Pancreas (tissue), 10 donors: ENCODE measurements around the gene CHST12. TPM values are rescaled to one million over a fixed set of nuclear protein-coding genes. Genes with fewer than 3 reads are reported as not detected.

Experiments used
- ATAC-seq, 4 donors: fragments of 200-7000 bp; cut with Tn5 transposase; one replicate each; pipeline versions ENCODE4 v1.8.0 to v1.9.1; 2020; ENCODE audit warnings: mild to moderate bottlenecking in 4 of 4, moderate library complexity in 4 of 4
- DNase-seq, 6 donors: peaks; one replicate each; pipeline ENCODE4 v3.0.0-alpha.2; 2020
- FAIRE-seq: peaks from 2 replicates; lab custom pipeline; 2012; peaks lifted over from hg19 to GRCh38; lab: Jason Lieb, UNC
- H3K27ac ChIP-seq, 4 donors: fragments of 200-600 bp; sonication (generic); 1 replicate in 3 of 4; 2 replicates in 1 of 4; pipeline versions ENCODE4 v1.5.0 to v1.8.0; 2020
- H3K27me3 ChIP-seq, 4 donors: fragments of 200-600 bp; one replicate each; pipeline ENCODE4 v1.8.0; 2021
- H3K36me3 ChIP-seq, 3 donors: fragments of 200-600 bp; sonication (generic) in 1 of 3; one replicate each; pipeline versions ENCODE4 v1.5.0 to v1.8.0; 2020 to 2021
- H3K4me1 ChIP-seq, 3 donors: fragments of 200-600 bp; one replicate each; pipeline ENCODE4 v1.8.0; 2021
- H3K4me3 ChIP-seq, 4 donors: fragments of 200-600 bp; sonication (generic) in 2 of 4; one replicate each; pipeline versions ENCODE4 v1.5.0 to v1.8.0; 2020 to 2021
- H3K9me3 ChIP-seq, 4 donors: fragments of 200-600 bp; one replicate each; pipeline ENCODE4 v1.8.0; 2021
- CTCF ChIP-seq, 4 donors: fragments of 200-600 bp; sonication (generic) in 3 of 4; IDR thresholded peaks; one replicate each; pipeline versions ENCODE4 v1.5.0 to v1.8.0; 2021; ENCODE audit warnings: antibody characterized with exemption in 4 of 4
- WGBS, 2 donors: extraction: QIAGEN DNeasy Blood & Tissue Kit; methylation state at CpG; one replicate each; pipeline ENCODE4 v1.1.7; 2013; 5-methylcytosine and 5-hydroxymethylcytosine counted together
- intact Hi-C, 3 donors: fragments of 100-400 bp; cut with DNase I; formaldehyde crosslinking; loops; one replicate each; pipeline versions ENCODE4 v1.11.1 to v1.14.2; 2022
- polyA plus RNA-seq, 2 donors: library from polyadenylated mRNA; stranded (reverse); fragments of 200-250 nt; gene quantifications; one replicate each; pipeline ENCODE4 v1.2.3, GENCODE V29; 2013
- total RNA-seq, 6 donors: library from RNA; stranded (reverse); fragmentation: NEBNext Ultra II Directional in 4 of 6; extraction: Animal tissue kit (Norgen Biotek cat#: 25700) in 4 of 6; gene quantifications; one replicate each; pipeline versions ENCODE4 v1.2.1 to v1.2.4, GENCODE V29; 2021 to 2023
- donor health status: healthy with polysubstance abuse.
- donor health status: DM: no; HTN: no; CAD: no; lungs with moderate emphysema.
- donor health status: DM: no; HTN: no; CAD: no.
- donor health status: control.
- donor health status: control.
- donor health status: Bipolar disorder and iron deficiency.
- donor health status: DM: yes; HTN: yes; CAD: no.
- donor health status: DM: no; HTN: no; CAD: no.
- donor health status: DM: no; HTN: no; CAD: no.
- donor health status: DM: yes; HTN: yes; CAD: no.

CHST12 gene
- total and polyA plus RNA-seq, 8 donors: 7.0 to 13.2 (median 8.2) TPM

GRCh38 chr7:2476298-2476697, 72.9 kb downstream of the CHST12 start, which contains the start of gene GRIFIN:
Gene GRIFIN (minus strand): TSS chr7:2476398. CDS start chr7:2476383, 15 bp downstream.
- Histone ChIP-seq H3K9me3 (no peaks in the 10 kb centered on the region), H3K36me3 (no peaks in the 10 kb centered on the region), H3K27me3 (no peaks in the 10 kb centered on the region), H3K4me3 (no peak within 1 kb of the TSS), H3K4me1 (peaks cover 7 to 16% (median 12%) of the 10 kb centered on the region in 3 donors), H3K27ac (no peak within 1 kb of the TSS)
- ATAC-seq (no peak), FAIRE-seq (no peak), DNase-seq (no peak)
- TF ChIP-seq CTCF (IDR thresholded peaks at IDR 0.05): no peak
- intact Hi-C loops: loop anchor here in 1 of 3 donors (10.0 kb wide), 1 partner anchor 209 kb away; the partner anchor contains the start of gene AMZ1
- WGBS, 2 donors: 74 to 88% methylated on average over 3 to 7 of the region's 16 CpGs

- FAIRE-seq (no peak), ATAC-seq (no peak), DNase-seq (no peak)
- Histone ChIP-seq H3K36me3 (no peaks in the 10 kb centered on the region), H3K27ac (no peak overlapping the region), H3K9me3 (no peaks in the 10 kb centered on the region), H3K27me3 (no peaks in the 10 kb centered on the region), H3K4me3 (no peak overlapping the region), H3K4me1 (peaks cover 7 to 16% (median 12%) of the 10 kb centered on the region in 3 donors)
- intact Hi-C loops: loop anchor here in 1 of 3 donors (10.0 kb wide), 1 partner anchor 208 kb away; the partner anchor contains the start of gene AMZ1
- no peak for TF ChIP-seq CTCF (IDR thresholded peaks at IDR 0.05)
- 70 to 87% methylated on average over 24 to 25 of the region's 25 CpGs for WGBS, 2 donors
Observed at GRCh38 chr7:2476776-2477446, 73.5 kb downstream of the CHST12 start.

GRCh38 chr7:2477447-2478398, 74.3 kb downstream of the CHST12 start:
- DNase-seq (peak; percentile 41 to 87 (median 66)), ATAC-seq (peak; percentile 82 to 92 (median 86)), FAIRE-seq (no peak)
- H3K4me3 ChIP-seq: no peak overlapping the region
- 28 to 42% methylated on average over 34 of the region's 34 CpGs for WGBS, 2 donors
- peak; percentile 56 to 79 (median 70) for TF ChIP-seq CTCF (IDR thresholded peaks at IDR 0.05)
- no peak overlapping the region for H3K27ac ChIP-seq
- no peaks in the 10 kb centered on the region for H3K36me3 ChIP-seq
- no peaks in the 10 kb centered on the region for H3K27me3 ChIP-seq
- no peaks in the 10 kb centered on the region for H3K9me3 ChIP-seq
- peaks cover 7 to 16% (median 12%) of the 10 kb centered on the region in 3 donors for H3K4me1 ChIP-seq
- intact Hi-C loops: loop anchor here in 1 of 3 donors (10.0 kb wide), 1 partner anchor 207 kb away; the partner anchor contains the start of gene AMZ1

- no peak for FAIRE-seq
- Histone ChIP-seq H3K36me3 (no peaks in the 10 kb centered on the region), H3K27ac (no peak overlapping the region), H3K4me1 (peaks cover 7 to 16% (median 12%) of the 10 kb centered on the region in 3 donors), H3K9me3 (no peaks in the 10 kb centered on the region), H3K27me3 (no peaks in the 10 kb centered on the region), H3K4me3 (no peak overlapping the region)
- TF ChIP-seq CTCF (IDR thresholded peaks at IDR 0.05): no peak
- 28 to 37% methylated on average over 9 to 11 of the region's 11 CpGs for WGBS, 2 donors
- ATAC-seq: peak; percentile 87 to 91 (median 88)
- peak; percentile 74 to 92 (median 85) for DNase-seq
- intact Hi-C loops: loop anchor here in 1 of 3 donors (10.0 kb wide), 1 partner anchor 206 kb away; the partner anchor contains the start of gene AMZ1
Observed at GRCh38 chr7:2478399-2478785, 75.0 kb downstream of the CHST12 start.
